Kidney epithelial cell (primary cell): Measurements from ENCODE around the gene C10orf53. TPM values are rescaled to one million over a fixed set of nuclear protein-coding genes. Genes with fewer than 3 reads are reported as not detected.

ENCODE experiments used
- DNase-seq: peaks from one replicate; pipeline ENCODE4 v3.0.0-alpha.2; 2010; ENCODE audit warnings: low read depth
- H3K27me3 ChIP-seq: 2 replicates; pipeline ENCODE4 v1.6.0; 2011; ENCODE audit warnings: low read length; ENCODE audit not compliant: control insufficient read depth, insufficient read depth
- H3K36me3 ChIP-seq: 2 replicates; pipeline ENCODE4 v1.5.1; 2011; ENCODE audit warnings: low read length; ENCODE audit not compliant: control insufficient read depth, insufficient read depth
- H3K4me3 ChIP-seq: 2 replicates; pipeline ENCODE4 v1.5.1; 2011; ENCODE audit warnings: low read depth, mild to moderate bottlenecking, control low read depth, low read length
- CTCF ChIP-seq: IDR thresholded peaks from 2 replicates; pipeline ENCODE4 v1.5.1; 2011; ENCODE audit warnings: mild to moderate bottlenecking, moderate library complexity, low read length, control low read depth, inconsistent platforms; ENCODE audit not compliant: insufficient read depth, poor library complexity, severe bottlenecking
- total RNA-seq: library from RNA; depleted of rRNA; stranded (reverse); fragments of >200 nt; gene quantifications from 2 replicates; pipeline ENCODE4 v1.2.3, GENCODE V29; 2015

Gene C10orf53
- total RNA-seq, 1 donor from 2014 or later: not detected

DNA sequence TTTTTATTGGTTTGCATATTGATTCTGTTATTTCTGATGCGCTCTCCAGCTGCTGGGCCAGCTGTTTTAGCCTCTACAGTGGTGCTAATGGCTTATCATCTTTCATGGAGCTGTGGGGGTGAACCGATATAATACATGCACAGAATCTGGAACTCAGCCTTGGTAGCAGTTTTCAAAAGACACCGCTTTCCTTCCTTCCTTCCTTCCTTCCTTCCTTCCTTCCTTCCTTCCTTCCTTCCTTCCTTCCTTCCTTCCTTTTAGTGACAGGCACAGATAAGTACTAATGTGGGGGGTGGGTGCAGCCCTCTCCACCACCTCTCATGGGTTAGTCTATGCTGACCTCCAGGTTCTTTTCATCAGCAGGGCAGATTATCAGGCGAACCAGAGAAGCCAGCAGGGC, 31.9 kb upstream of the C10orf53 start:
- no peak for DNase-seq
- H3K36me3 ChIP-seq: no peaks in the 10 kb centered on the region
- no peak for TF ChIP-seq CTCF
- no peak overlapping the region for H3K4me3 ChIP-seq
- H3K27me3 ChIP-seq: no peaks in the 10 kb centered on the region

- no peaks in the 10 kb centered on the region for H3K27me3 ChIP-seq
- H3K4me3 ChIP-seq: no peak overlapping the region
- DNase-seq: no peak
- TF ChIP-seq CTCF: no peak
- no peaks in the 10 kb centered on the region for H3K36me3 ChIP-seq
These were observed 31.3 kb upstream of the C10orf53 start for GRCh38 chr10:49647985-49648795.

DNA sequence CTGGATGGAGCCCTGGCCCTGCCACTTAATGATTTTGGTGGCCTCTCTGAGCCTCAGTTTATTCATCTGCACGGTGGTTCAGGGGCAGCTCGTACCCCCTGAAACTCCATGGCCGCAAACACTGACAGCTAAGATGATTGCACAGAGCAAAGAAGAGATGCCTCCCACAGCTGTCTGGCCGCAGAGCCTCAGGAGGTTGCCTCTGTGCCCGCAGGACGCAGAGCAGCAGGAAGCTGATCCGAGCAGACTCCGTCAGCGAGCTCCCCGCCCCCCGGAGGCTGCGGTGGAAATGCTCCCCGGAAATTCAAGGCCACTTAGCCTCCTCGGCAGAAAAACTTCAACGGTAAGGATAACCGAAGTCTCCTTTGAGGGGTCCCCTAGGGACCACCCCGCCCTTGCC, 30.2 kb upstream of the C10orf53 start:
- no peaks in the 10 kb centered on the region for H3K27me3 ChIP-seq
- no peaks in the 10 kb centered on the region for H3K36me3 ChIP-seq
- TF ChIP-seq CTCF: no peak

DNA sequence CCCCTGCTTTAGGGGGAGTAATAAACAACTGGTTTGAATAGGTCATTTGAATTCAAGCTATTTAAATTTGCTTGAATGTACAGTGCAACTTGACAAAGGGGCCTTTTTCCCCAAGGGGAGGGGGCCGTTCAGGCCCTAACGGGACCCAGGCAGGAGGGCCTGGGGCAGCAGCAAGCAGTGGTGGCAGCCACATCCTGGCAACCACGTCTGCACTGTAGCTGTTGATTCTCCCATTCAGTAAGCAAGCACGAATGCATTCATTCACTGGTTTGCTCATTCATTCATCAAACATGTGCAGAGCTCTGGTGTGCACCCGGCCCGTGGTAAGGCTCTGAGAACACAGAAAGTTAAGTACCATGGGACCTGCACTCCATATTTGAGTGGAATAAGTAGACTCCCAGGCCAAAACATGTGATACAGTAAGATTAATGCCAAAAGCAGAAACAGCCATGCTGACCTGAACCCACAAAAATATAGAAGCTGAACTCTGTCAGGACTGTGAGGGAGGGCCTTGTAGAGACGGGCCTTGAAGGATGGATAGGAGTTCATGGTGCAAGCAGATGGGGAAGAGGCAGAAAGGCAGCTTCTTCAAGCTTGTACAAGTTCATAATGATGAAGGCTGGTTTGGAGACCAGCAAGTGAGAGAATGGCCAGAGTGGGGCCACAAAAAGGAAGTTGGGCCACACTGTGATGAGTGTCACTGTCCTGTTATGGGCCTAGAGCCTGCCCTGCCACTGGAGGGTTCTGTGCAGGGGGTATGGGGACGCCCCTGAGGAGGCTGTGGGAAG, 29.3 kb upstream of the C10orf53 start:
- no peak for DNase-seq
- no peaks in the 10 kb centered on the region for H3K36me3 ChIP-seq
- H3K4me3 ChIP-seq: no peak overlapping the region
- no peak for TF ChIP-seq CTCF
- H3K27me3 ChIP-seq: no peaks in the 10 kb centered on the region

More for the DNA sequence above, 30.2 kb upstream of the C10orf53 start:
- no peak overlapping the region for H3K4me3 ChIP-seq
- DNase-seq: no peak

- no peak overlapping the region for H3K4me3 ChIP-seq
- TF ChIP-seq CTCF: no peak
- no peak for DNase-seq
- H3K36me3 ChIP-seq: no peaks in the 10 kb centered on the region
- no peaks in the 10 kb centered on the region for H3K27me3 ChIP-seq
These were observed 28.8 kb upstream of the C10orf53 start for GRCh38 chr10:49650724-49651034.
